Measurements from ENCODE around the gene RUFY1. TPM values are rescaled to one million over a fixed set of nuclear protein-coding genes. Genes with fewer than 3 reads are reported as not detected.

RUFY1 gene
- total and polyA plus RNA-seq, 9 of the 15 experiments (the other 6 are each of a cell fraction or from before 2014, with no cell fraction given), result 5.0 to 41.7 (median 29.6) TPM

GRCh38 chr5:179564526-179564925 is 14.2 kb downstream of the RUFY1 start:
- H3K9me3 ChIP-seq (replicated peaks; ENCODE audit: control insufficient read depth, insufficient read depth, low read depth, low read length), result no peaks in the 10 kb centered on the region
- FAIRE-seq, result no peak
- H3K4me3 ChIP-seq, result no peak overlapping the region
- no peaks in the 10 kb centered on the region for H4K20me1 ChIP-seq (replicated peaks; ENCODE audit: control insufficient read depth, insufficient read depth, low read length)
- H3K9ac ChIP-seq (ENCODE audit: insufficient read depth in 1 of 2, low read depth in 2 of 2, low read length in 2 of 2), result no peak overlapping the region
- ATAC-seq, result no peak
- WGBS (ENCODE audit: insufficient coverage, low coverage, missing lambda C conversion rate), result 50% methylated on average over 2 of the region's 2 CpGs
- no peaks in the 10 kb centered on the region for H3K79me2 ChIP-seq (ENCODE audit: control insufficient read depth, insufficient read depth, low read length)
- H3K27me3 ChIP-seq (ENCODE audit: control insufficient read depth in 2 of 2, insufficient read depth in 2 of 2, low read length in 2 of 2), result no peaks in the 10 kb centered on the region
- H2AFZ ChIP-seq (ENCODE audit: low read depth, low read length), result no peak overlapping the region
- H3K27ac ChIP-seq (ENCODE audit: extremely low read depth, low read depth, low read length), result no peak overlapping the region
- peaks cover 81% of the 10 kb centered on the region for H3K36me3 ChIP-seq (ENCODE audit: control insufficient read depth, insufficient read depth, low read length)
- peaks cover 0 to 2% of the 10 kb centered on the region in 2 experiments; a peak in 1 of 5 replicates for H3K4me1 ChIP-seq (replicated peaks in 1 of 2; ENCODE audit: control insufficient read depth in 2 of 2, insufficient read depth in 2 of 2, low read length in 2 of 2)
- no peaks in the 10 kb centered on the region for H3K9me1 ChIP-seq (ENCODE audit: control insufficient read depth, insufficient read depth, low read length)
- no peak for DNase-seq (ENCODE audit: extremely low read depth in 1 of 4, low spot score in 3 of 4)
- POLR2A ChIA-PET, result no interaction called here
- no peak overlapping the region for H3K4me2 ChIP-seq (ENCODE audit: insufficient read depth, low read length)
- BruUV-seq (replicated peaks), result no TSS peak
- no peak for TF ChIP-seq ZHX1 (conservative IDR thresholded peaks at IDR 0.05; ENCODE audit: low read length)
- TF ChIP-seq DNMT1 (IDR thresholded peaks at IDR 0.05), result no peak
- no peak for TF ChIP-seq E2F3 (CRISPR knock-in tag; IDR thresholded peaks at IDR 0.05)
- in situ Hi-C loops (cut with MboI) (no loop called here), intact Hi-C loops (cut with micrococcal nuclease) (no loop called here)
- CTCF ChIA-PET (ENCODE audit: low intra/inter-chr PET ratio), result interaction anchor here (0.7 kb wide), 1 partner anchor 1156 kb away, joined by 4 read pairs; no protein-coding TSS in a partner anchor

GRCh38 chr5:179568721-179569120 is 18.4 kb downstream of the RUFY1 start:
- no peaks in the 10 kb centered on the region for H3K4me1 ChIP-seq (replicated peaks in 1 of 2; ENCODE audit: control insufficient read depth in 2 of 2, insufficient read depth in 2 of 2, low read length in 2 of 2)
- no peaks in the 10 kb centered on the region for H3K9me3 ChIP-seq (replicated peaks; ENCODE audit: control insufficient read depth, insufficient read depth, low read depth, low read length)
- 85% methylated on average over 7 of the region's 7 CpGs for WGBS (ENCODE audit: insufficient coverage, low coverage, missing lambda C conversion rate)
- H3K4me2 ChIP-seq (ENCODE audit: insufficient read depth, low read length), result no peak overlapping the region
- H3K9ac ChIP-seq (ENCODE audit: insufficient read depth in 1 of 2, low read depth in 2 of 2, low read length in 2 of 2), result no peak overlapping the region
- no peak overlapping the region for H2AFZ ChIP-seq (ENCODE audit: low read depth, low read length)
- BruUV-seq (replicated peaks), result no TSS peak
- H3K9me1 ChIP-seq (ENCODE audit: control insufficient read depth, insufficient read depth, low read length), result no peaks in the 10 kb centered on the region
- no peak for ATAC-seq
- intact Hi-C loops (cut with micrococcal nuclease), result no loop called here
- H4K20me1 ChIP-seq (replicated peaks; ENCODE audit: control insufficient read depth, insufficient read depth, low read length), result no peaks in the 10 kb centered on the region
- no peak overlapping the region for H3K4me3 ChIP-seq
- FAIRE-seq, result no peak
- ChIA-PET CTCF (ENCODE audit: low intra/inter-chr PET ratio) (no interaction called here), POLR2A (no interaction called here)
- H3K27me3 ChIP-seq (ENCODE audit: control insufficient read depth in 2 of 2, insufficient read depth in 2 of 2, low read length in 2 of 2), result no peaks in the 10 kb centered on the region
- H3K79me2 ChIP-seq (ENCODE audit: control insufficient read depth, insufficient read depth, low read length), result no peaks in the 10 kb centered on the region
- H3K27ac ChIP-seq (ENCODE audit: extremely low read depth, low read depth, low read length), result no peak overlapping the region
- peak; percentile 6; the same call in 1 of the 2 replicates for TF ChIP-seq CBFA2T3 (IDR thresholded peaks at IDR 0.05)
- TF ChIP-seq TCF3 (CRISPR knock-in tag; IDR thresholded peaks at IDR 0.05), result peak; percentile 64
- TF ChIP-seq MED1 (CRISPR knock-in tag; IDR thresholded peaks at IDR 0.05; ENCODE audit: borderline replicate concordance), result no peak
- H3K36me3 ChIP-seq (ENCODE audit: control insufficient read depth, insufficient read depth, low read length), result peaks cover 74% of the 10 kb centered on the region
- no peak for DNase-seq (ENCODE audit: extremely low read depth in 1 of 4, low spot score in 3 of 4)
- in situ Hi-C loops (cut with MboI), result no loop called here
